Neural cell (in vitro differentiated cells): Measurements from ENCODE around the gene CD163. TPM values are rescaled to one million over a fixed set of nuclear protein-coding genes. Genes with fewer than 3 reads are reported as not detected.

ENCODE experiments used
- polyA plus RNA-seq: library from polyadenylated mRNA; depleted of rRNA; stranded (reverse); fragments of >200 nt; gene quantifications from 2 replicates; pipeline ENCODE4 v1.2.3, GENCODE V29; 2014

Gene CD163
- polyA plus RNA-seq, 1 donor from 2014 or later, result not detected

Other genes starting within 250 kb of the CD163 start
- gene ACSM4, start 199.7 kb downstream of the CD163 start, polyA plus RNA-seq, result not detected in 2 replicates
- 0.62 TPM in 1 of 2 replicates, not detected in the other for gene CD163L1, start 59.6 kb downstream of the CD163 start, polyA plus RNA-seq
- gene APOBEC1, start 162.1 kb upstream of the CD163 start, polyA plus RNA-seq, result not detected in 2 replicates
- not detected in 2 replicates for gene GDF3, start 192.0 kb upstream of the CD163 start, polyA plus RNA-seq
- not detected in 2 replicates for gene DPPA3, start 207.7 kb upstream of the CD163 start, polyA plus RNA-seq
- not detected in 2 replicates for gene CLEC4C, start 243.6 kb upstream of the CD163 start, polyA plus RNA-seq